ENCODE data around the gene MRPL33.

Gene MRPL33

DNA sequence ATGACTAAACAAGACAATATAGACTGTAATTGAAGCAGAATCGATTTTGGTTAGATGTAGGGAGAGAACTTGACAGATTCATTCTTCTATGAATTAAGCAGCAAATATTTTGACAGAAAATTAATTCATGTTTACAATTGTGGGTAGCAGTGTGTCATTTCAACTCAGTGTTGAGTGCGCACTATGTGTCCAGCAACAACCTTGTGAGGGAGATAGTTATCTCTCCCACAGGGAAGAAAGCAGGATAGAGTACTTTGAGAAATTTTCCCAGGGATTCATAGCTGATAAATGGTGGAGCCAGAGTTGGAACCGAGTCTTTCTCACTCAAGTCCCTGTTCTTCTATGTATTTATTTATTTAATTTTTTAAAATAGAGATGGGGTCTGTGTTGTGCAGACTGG, 5.2 kb downstream of the MRPL33 start:
- H3K4me3 ChIP-seq (ENCODE audit: low read length): no peak overlapping the region
- TF ChIP-seq ZNF274 (IDR thresholded peaks at IDR 0.05; ENCODE audit: low read depth, low read length): no peak

GRCh38 chr2:27779417-27780055, 8.0 kb downstream of the MRPL33 start:
- TF ChIP-seq ZNF274 (IDR thresholded peaks at IDR 0.05; ENCODE audit: low read depth, low read length): no peak
- no peak overlapping the region for H3K4me3 ChIP-seq (ENCODE audit: low read length)

DNA sequence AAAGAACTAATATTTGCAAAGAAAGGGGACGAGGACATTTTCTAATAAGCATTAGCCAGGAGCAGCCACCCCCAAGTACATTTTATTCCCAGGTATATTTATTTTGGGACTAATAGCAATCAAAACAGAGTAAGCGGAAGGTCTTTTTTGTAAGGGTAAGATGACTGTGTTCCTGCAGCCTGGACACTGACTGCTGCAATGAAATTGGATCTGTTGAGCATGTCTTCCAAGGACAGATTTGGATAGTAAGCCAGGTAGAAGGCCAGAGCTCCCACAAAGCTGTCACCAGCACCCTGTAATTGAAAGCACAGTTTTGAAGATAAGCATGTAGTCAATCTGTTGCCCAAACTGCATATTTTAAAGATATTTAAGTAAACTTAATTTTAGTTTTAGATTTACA, 10.0 kb downstream of the MRPL33 start:
- no peak for TF ChIP-seq ZNF274 (IDR thresholded peaks at IDR 0.05; ENCODE audit: low read depth, low read length)
- H3K4me3 ChIP-seq (ENCODE audit: low read length): no peak overlapping the region

DNA sequence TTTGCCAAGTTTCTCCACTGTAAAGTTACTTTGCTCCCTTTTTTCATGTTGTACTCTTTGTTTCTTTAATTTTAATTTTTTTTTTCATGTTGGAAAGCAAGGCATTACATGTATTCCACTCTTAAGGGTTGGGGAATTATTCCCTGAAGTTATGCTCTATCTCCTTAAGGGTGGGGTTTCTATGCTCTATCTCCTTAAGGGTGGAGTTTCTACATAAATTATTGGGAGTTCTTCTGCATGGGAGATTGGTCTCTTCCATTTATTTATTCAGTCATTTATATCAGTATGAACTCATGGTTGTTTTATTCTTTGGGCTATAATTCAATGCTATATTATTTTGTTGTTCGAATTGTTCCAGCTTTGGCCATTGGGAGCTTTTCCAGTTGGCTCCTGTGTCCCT, 11.2 kb downstream of the MRPL33 start:
- no peak overlapping the region for H3K4me3 ChIP-seq (ENCODE audit: low read length)
- no peak for TF ChIP-seq ZNF274 (IDR thresholded peaks at IDR 0.05; ENCODE audit: low read depth, low read length)

GRCh38 chr2:27790796-27791195, 19.3 kb downstream of the MRPL33 start:
- no peak overlapping the region for H3K4me3 ChIP-seq (ENCODE audit: low read length)
- TF ChIP-seq ZNF274 (IDR thresholded peaks at IDR 0.05; ENCODE audit: low read depth, low read length): no peak

DNA sequence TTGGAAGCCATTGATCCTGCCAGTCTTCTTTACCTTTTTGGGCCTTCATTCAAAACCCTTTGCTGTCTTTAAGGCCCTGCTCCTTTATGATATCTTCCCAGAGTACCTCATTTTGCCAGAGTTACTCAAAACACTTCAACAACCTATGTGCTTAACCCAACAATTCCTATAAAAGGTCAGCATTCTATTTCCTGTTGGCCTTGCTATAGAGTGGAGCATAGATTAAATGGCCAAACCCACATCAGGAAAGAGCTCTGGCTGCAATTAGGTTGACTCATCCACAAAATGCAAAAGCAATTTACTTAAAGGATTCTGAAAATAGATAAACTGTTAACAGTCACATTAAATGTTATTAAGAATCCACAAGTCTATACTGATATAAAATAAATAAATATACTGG, 21.2 kb downstream of the MRPL33 start:
- H3K4me3 ChIP-seq (ENCODE audit: low read length): no peak overlapping the region
- TF ChIP-seq ZNF274 (IDR thresholded peaks at IDR 0.05; ENCODE audit: low read depth, low read length): no peak

- no peak overlapping the region for H3K4me3 ChIP-seq (ENCODE audit: low read length)
- no peak for TF ChIP-seq ZNF274 (IDR thresholded peaks at IDR 0.05; ENCODE audit: low read depth, low read length)
Observed at GRCh38 chr2:27795093-27795834, 23.7 kb downstream of the MRPL33 start.

DNA sequence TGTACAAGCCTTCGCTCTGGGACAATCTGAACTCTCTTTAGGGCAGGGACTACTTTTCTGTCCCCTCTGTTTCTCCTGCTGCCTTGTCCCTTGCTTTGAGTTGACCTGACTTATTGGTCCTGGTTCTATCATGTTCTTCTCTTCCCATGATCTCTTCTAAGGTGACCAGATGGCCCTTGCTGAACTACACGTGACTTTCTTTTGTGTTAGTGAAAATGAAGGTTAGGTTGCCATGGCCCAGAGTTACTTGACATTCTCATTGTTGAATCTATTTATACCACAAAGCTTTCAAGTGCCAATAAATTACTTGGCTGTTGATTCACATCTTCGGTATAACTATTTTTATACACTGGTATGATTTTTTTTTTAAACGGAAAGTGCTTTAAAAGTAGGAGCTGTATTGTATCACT, 24.4 kb downstream of the MRPL33 start:
- no peak for TF ChIP-seq ZNF274 (IDR thresholded peaks at IDR 0.05; ENCODE audit: low read depth, low read length)
- no peak overlapping the region for H3K4me3 ChIP-seq (ENCODE audit: low read length)

DNA sequence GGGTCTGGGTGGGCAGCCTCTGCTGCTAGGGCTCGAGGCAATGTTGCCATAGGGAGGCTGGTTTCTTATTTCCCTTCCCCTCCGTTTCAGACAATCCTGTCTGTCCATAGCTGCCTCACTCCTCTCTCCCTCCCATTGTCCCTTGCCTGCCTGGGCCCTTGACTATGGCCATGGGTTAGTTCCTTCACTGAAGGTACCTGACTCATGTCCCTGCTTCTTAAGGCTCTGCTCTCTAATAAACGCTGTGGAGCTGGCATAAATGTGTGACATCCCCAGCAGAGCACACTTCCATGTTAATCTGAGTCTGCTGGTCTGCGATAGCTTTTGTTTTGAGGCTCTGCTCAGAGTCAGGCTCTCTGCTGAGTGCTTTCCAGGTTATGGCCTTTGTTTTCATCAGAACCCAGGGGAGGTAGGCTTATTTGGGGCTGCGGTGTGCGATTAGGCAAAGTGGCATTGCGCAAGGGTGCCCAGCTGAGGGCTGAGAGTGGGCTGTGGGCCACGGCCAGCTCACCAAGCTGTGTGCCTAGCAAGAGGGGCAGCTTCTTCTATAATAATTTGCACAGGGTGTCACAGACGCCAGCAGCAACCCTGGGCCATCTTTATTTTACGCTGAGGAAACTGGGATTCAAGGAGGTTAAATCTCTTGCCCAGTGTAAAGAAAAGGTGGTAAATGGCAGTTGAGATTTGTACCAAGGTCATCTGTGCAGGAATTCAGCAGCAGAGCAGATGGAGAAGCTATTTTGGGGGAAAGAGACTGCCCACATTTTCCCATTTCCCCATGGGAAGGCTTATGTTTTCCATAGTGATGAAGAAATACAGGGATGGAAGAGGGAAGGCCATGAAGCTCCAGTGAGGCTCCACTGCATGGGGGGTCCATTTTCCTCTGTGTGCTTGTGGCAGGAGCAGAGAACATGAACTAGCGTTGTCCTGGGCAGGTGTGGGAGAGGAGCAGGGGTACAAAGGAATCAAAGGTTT, 25.6 kb downstream of the MRPL33 start:
- TF ChIP-seq ZNF274 (IDR thresholded peaks at IDR 0.05; ENCODE audit: low read depth, low read length): no peak
- H3K4me3 ChIP-seq (ENCODE audit: low read length): no peak overlapping the region

- TF ChIP-seq ZNF274 (IDR thresholded peaks at IDR 0.05; ENCODE audit: low read depth, low read length): no peak
- no peak overlapping the region for H3K4me3 ChIP-seq (ENCODE audit: low read length)
Observed at GRCh38 chr2:27797841-27798240, 26.3 kb downstream of the MRPL33 start.

DNA sequence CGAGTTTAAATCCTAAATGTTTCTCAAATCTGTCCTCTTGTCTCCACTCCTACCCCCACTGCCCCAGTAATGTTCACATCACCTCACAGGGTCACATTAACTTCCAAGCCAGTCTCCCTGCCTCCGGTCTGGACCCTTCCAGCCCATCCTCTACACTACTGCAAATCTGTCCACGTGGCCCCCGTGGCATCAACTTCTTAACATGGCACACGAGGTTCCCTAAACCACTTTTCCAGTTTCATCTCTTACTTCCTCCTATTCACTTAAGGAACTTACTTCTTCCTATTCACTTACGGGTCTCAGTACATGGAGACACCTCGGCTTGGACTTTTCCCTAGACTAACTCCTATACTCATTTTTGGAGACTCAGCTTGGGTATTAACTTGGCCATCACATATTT, 27.0 kb downstream of the MRPL33 start:
- H3K4me3 ChIP-seq (ENCODE audit: low read length): no peak overlapping the region
- TF ChIP-seq ZNF274 (IDR thresholded peaks at IDR 0.05; ENCODE audit: low read depth, low read length): no peak

DNA sequence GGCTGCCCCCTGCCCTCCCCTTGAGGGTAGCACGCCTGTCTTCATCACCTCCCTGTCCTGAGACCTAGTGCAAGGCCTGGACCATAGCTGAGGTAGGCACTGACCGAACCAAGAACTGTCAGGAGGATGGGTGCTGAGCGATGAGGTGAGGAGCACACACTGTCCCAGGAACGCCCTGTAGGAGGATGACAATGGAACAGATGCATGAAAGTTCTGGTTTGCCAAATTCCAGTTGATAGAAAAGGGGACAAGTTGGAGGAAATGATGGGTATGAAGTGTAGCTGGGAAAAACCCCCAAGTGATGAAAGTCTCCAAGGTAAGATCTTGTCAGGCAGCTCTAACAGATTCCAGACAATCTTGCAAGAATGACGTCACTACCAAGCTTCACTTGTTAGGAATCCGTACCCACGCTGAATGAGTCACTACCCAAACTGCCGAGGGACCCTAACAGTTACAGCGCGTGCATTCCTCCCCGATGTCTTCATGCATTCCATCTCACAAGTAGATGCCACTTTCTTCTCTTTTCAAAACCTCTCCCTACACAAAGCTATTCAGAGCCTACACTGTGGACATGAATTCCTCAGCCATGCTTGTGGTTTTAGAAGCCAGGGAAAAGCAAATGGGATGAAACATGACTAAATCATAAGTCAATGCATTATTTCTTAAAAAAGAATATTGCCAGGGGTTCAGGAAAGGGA, 27.6 kb downstream of the MRPL33 start:
- no peak overlapping the region for H3K4me3 ChIP-seq (ENCODE audit: low read length)
- TF ChIP-seq ZNF274 (IDR thresholded peaks at IDR 0.05; ENCODE audit: low read depth, low read length): no peak

- H3K4me3 ChIP-seq (ENCODE audit: low read length): no peak overlapping the region
- TF ChIP-seq ZNF274 (IDR thresholded peaks at IDR 0.05; ENCODE audit: low read depth, low read length): no peak
Observed at GRCh38 chr2:27799646-27800010, 28.1 kb downstream of the MRPL33 start.

- TF ChIP-seq ZNF274 (IDR thresholded peaks at IDR 0.05; ENCODE audit: low read depth, low read length): no peak
- no peak overlapping the region for H3K4me3 ChIP-seq (ENCODE audit: low read length)
Observed at GRCh38 chr2:27800856-27801255, 29.3 kb downstream of the MRPL33 start.

Measured in GM08714 (cell line).